Stimulated activated CD4-positive, alpha-beta T cell treated with anti-CD3 and anti-CD28 coated beads, Interleukin-1b, Interleukin-23, amount 100 ng/mL, for 1 hour (primary cell): ENCODE measurements around the gene GPHN.
"Not testable (repeated sequence)": the region's sequence is repeated elsewhere in the genome, so short reads cannot be mapped to it uniquely, and the experiment has no call there.

Experiments
- DNase-seq, 2 donors: peaks; one replicate each; pipeline ENCODE4 v3.0.0-alpha.2; 2020; ENCODE audit warnings: low read depth in 2 of 2

GPHN gene

GRCh38 chr14:66804141-66804540 lies 296.2 kb downstream of the GPHN start:
- no peak for DNase-seq

GRCh38 chr14:66813636-66814035 lies 305.7 kb downstream of the GPHN start:
- DNase-seq, result no peak

- no peak for DNase-seq
Measured at GRCh38 chr14:66815687-66816086, 307.7 kb downstream of the GPHN start.

GRCh38 chr14:66824251-66824650 lies 316.3 kb downstream of the GPHN start:
- DNase-seq, result no peak

GRCh38 chr14:66827182-66827581 lies 319.2 kb downstream of the GPHN start:
- DNase-seq, result no peak

GRCh38 chr14:66831173-66831572 lies 323.2 kb downstream of the GPHN start:
- DNase-seq, result no peak

- no peak for DNase-seq
Measured at GRCh38 chr14:66833816-66834215, 325.9 kb downstream of the GPHN start.

- DNase-seq, result not testable (repeated sequence)
Measured at GRCh38 chr14:66837436-66837835, 329.5 kb downstream of the GPHN start.

- no peak for DNase-seq
Measured at GRCh38 chr14:66842911-66843512, 335.1 kb downstream of the GPHN start.

- no peak for DNase-seq
Measured at GRCh38 chr14:66850258-66850888, 342.4 kb downstream of the GPHN start.

- no peak for DNase-seq
Measured at GRCh38 chr14:66853311-66853710, 345.4 kb downstream of the GPHN start.

- no peak for DNase-seq
Measured at GRCh38 chr14:66857867-66858266, 349.9 kb downstream of the GPHN start.

GRCh38 chr14:66859063-66859671 lies 351.2 kb downstream of the GPHN start:
- no peak for DNase-seq

GRCh38 chr14:66881596-66881995 lies 373.6 kb downstream of the GPHN start:
- DNase-seq, result no peak

GRCh38 chr14:66884149-66884548 lies 376.2 kb downstream of the GPHN start:
- no peak for DNase-seq

- DNase-seq, result no peak
Measured at GRCh38 chr14:66900719-66901118, 392.8 kb downstream of the GPHN start.

GRCh38 chr14:66910311-66910840 lies 402.4 kb downstream of the GPHN start:
- no peak for DNase-seq

GRCh38 chr14:66916421-66916820 lies 408.5 kb downstream of the GPHN start:
- DNase-seq, result no peak

GRCh38 chr14:66918527-66918926 lies 410.6 kb downstream of the GPHN start:
- DNase-seq, result no peak

GRCh38 chr14:66920196-66920595 lies 412.2 kb downstream of the GPHN start:
- no peak for DNase-seq

- no peak for DNase-seq
Measured at GRCh38 chr14:66923251-66923650, 415.3 kb downstream of the GPHN start.

- no peak for DNase-seq
Measured at GRCh38 chr14:66939409-66939808, 431.5 kb downstream of the GPHN start.

GRCh38 chr14:66944872-66945271 lies 436.9 kb downstream of the GPHN start:
- DNase-seq, result no peak
